Lower leg skin (tissue), 3 donors: ENCODE results near the gene PIGV.

Experiments used
- POLR2A ChIP-seq, 2 donors: fragments of 450-650 bp; IDR thresholded peaks; one replicate each; pipeline ENCODE4 v1.6.1; 2016 to 2017; ENCODE audit warnings: antibody characterized with exemption in 2 of 2, mild to moderate bottlenecking in 1 of 2, moderate library complexity in 1 of 2
- TF ChIP-seq, protein P1 (sequence below), 3 donors: fragments of 450-650 bp; IDR thresholded peaks; one replicate each; pipeline ENCODE4 v1.5.1; 2016; ENCODE audit warnings: antibody characterized with exemption in 3 of 3, mild to moderate bottlenecking in 3 of 3, moderate library complexity in 2 of 3

DNA sequence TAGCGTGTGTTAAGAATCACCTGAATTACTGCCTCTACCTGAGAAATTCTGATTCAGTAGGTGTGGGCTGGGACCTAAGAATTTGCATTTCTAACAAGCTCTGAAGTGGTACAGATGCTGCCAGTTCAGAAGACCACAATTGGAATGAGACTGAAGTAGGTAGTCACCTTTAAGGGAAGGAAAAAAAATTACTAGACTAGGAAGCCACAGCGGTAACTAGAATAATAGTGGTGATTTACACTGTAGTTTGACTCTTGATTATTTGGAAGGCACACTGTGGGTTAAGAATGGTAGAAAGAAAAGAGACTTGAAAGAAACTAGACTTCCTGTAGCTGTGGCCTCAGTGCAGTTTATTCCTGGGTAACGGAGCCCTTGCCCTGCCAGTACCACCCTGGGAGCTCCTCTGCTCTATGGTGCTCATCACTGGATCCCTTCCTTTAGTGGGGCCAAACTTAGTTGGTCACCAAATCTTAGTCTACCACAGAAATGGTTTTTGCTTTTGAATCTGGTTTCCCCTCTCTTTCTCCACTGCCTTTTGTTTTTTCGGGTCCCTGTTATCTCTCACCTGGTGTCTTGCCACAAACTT, 48.3 kb upstream of the PIGV start:
- no peak for TF ChIP-seq POLR2A (IDR thresholded peaks at IDR 0.05)
- TF ChIP-seq, protein P1, sequence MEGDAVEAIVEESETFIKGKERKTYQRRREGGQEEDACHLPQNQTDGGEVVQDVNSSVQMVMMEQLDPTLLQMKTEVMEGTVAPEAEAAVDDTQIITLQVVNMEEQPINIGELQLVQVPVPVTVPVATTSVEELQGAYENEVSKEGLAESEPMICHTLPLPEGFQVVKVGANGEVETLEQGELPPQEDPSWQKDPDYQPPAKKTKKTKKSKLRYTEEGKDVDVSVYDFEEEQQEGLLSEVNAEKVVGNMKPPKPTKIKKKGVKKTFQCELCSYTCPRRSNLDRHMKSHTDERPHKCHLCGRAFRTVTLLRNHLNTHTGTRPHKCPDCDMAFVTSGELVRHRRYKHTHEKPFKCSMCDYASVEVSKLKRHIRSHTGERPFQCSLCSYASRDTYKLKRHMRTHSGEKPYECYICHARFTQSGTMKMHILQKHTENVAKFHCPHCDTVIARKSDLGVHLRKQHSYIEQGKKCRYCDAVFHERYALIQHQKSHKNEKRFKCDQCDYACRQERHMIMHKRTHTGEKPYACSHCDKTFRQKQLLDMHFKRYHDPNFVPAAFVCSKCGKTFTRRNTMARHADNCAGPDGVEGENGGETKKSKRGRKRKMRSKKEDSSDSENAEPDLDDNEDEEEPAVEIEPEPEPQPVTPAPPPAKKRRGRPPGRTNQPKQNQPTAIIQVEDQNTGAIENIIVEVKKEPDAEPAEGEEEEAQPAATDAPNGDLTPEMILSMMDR (IDR thresholded peaks at IDR 0.05), result no peak
